ENCODE measurements around the gene SLC4A2.
A peak's percentile ranks its signal among the peaks of the same experiment; 100 is the strongest.

SLC4A2 gene

DNA sequence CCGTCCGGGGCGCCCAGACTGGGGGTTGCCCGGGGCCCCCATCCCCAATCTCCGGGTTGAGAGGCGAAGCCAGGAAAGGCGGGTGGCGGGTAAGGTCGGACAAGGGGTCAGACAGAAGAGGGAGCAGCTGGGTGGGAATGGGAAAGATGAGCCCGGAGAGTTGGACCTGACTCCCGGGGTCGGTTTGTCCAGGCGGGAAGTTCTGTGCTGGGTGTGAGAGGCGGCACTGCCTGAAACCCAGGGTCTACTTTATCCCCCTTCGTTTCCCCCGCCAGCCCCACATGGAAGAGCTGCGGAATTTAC, 675 bp downstream of the SLC4A2 start (continued):
- TF ChIP-seq, protein P1, sequence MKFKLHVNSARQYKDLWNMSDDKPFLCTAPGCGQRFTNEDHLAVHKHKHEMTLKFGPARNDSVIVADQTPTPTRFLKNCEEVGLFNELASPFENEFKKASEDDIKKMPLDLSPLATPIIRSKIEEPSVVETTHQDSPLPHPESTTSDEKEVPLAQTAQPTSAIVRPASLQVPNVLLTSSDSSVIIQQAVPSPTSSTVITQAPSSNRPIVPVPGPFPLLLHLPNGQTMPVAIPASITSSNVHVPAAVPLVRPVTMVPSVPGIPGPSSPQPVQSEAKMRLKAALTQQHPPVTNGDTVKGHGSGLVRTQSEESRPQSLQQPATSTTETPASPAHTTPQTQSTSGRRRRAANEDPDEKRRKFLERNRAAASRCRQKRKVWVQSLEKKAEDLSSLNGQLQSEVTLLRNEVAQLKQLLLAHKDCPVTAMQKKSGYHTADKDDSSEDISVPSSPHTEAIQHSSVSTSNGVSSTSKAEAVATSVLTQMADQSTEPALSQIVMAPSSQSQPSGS (tag by site-specific recombination; IDR thresholded peaks at IDR 0.05; ENCODE audit: low read depth), result no peak
- TF ChIP-seq ZNF585B (tag by site-specific recombination; IDR thresholded peaks at IDR 0.05) (no peak), MEIS1 (CRISPR knock-in tag; IDR thresholded peaks at IDR 0.05; ENCODE audit: borderline replicate concordance) (no peak), ZNF335 (tag by site-specific recombination; conservative IDR thresholded peaks at IDR 0.05) (peak; percentile 67), ZNF18 (tag by site-specific recombination; IDR thresholded peaks at IDR 0.05) (no peak), ZNF433 (tag by site-specific recombination; IDR thresholded peaks at IDR 0.05; ENCODE audit: low read depth) (no peak), GLIS1 (tag by site-specific recombination; IDR thresholded peaks at IDR 0.05) (no peak), ZNF670 (tag by site-specific recombination; IDR thresholded peaks at IDR 0.05; ENCODE audit: low read depth) (no peak), ZNF157 (tag by site-specific recombination; IDR thresholded peaks at IDR 0.05) (no peak), EGR2 (tag by site-specific recombination; IDR thresholded peaks at IDR 0.05; ENCODE audit: low read depth) (no peak), ZBTB20 (tag by site-specific recombination; IDR thresholded peaks at IDR 0.05) (peak; percentile 81), ZNF239 (tag by site-specific recombination; IDR thresholded peaks at IDR 0.05) (no peak), PRDM4 (tag by site-specific recombination; IDR thresholded peaks at IDR 0.05) (no peak), ZNF521 (tag by site-specific recombination; IDR thresholded peaks at IDR 0.05) (no peak), GLIS2 (tag by site-specific recombination; IDR thresholded peaks at IDR 0.05) (peak; percentile 43), ZNF292 (tag by site-specific recombination; IDR thresholded peaks at IDR 0.05; ENCODE audit: borderline replicate concordance, low read depth) (no peak), HOXC10 (CRISPR knock-in tag; IDR thresholded peaks at IDR 0.05) (no peak), PRDM10 (tag by site-specific recombination; IDR thresholded peaks at IDR 0.05) (peak; percentile 38; the same call in 1 of the 2 replicates), ZNF654 (tag by site-specific recombination; IDR thresholded peaks at IDR 0.05; ENCODE audit: low read depth) (no peak), ZNF513 (tag by site-specific recombination; IDR thresholded peaks at IDR 0.05) (no peak), ZNF561 (tag by site-specific recombination; IDR thresholded peaks at IDR 0.05; ENCODE audit: borderline replicate concordance) (no peak)
- TF ChIP-seq, protein P2, sequence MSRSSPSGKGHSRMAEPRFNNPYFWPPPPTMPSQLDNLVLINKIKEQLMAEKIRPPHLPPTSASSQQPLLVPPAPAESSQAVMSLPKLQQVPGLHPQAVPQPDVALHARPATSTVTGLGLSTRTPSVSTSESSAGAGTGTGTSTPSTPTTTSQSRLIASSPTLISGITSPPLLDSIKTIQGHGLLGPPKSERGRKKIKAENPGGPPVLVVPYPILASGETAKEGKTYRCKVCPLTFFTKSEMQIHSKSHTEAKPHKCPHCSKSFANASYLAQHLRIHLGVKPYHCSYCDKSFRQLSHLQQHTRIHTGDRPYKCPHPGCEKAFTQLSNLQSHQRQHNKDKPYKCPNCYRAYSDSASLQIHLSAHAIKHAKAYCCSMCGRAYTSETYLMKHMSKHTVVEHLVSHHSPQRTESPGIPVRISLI (tag by site-specific recombination; IDR thresholded peaks at IDR 0.05), result no peak
